Measurements from ENCODE around the gene ZNF385A.

ZNF385A gene

DNA sequence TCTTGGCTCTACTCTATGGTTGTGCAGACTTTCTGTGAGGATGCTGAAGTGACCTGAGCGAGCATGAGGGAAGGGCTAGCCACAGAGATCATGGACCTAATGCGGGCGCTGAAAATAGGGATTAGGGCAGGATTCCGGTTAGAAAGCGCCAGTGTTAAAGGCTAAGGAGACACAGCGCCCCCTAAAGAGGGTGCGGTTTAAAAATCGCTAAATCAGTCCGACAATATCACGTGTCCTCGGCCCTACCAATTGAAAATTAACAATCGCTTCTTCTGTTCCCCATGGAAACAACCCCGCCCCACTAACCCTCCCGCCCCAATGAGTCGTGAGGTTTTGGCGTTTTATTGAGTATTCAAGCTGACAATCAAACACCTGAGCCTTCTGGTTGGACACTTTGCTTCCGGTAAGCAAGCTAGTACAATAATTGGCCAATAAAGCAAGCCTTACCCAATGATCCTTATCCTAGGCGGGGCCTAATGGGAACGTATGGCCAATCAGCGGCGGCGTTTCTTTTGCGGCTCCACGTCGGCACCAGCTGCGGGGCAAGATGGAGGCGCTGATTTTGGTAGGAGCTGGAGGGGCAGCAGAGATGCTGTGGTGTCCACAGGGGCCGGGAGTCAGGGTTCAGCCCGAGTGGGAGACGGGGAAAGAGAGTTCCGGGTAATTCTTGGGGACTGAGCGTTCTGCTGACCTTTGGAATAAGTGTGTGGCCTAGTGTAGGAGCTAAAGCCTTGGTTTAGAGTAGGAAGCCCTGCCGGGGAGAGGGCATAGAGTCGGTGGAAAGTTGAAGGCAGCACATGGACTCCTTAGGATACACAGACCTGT, 59.7 kb downstream of the ZNF385A start, which contains the start of gene COPZ1 (continued):
- TF ChIP-seq KLF17 (tag by site-specific recombination; IDR thresholded peaks at IDR 0.05): peak; percentile 74; the same call in 1 of the 2 replicates
- TF ChIP-seq YY2 (tag by site-specific recombination; IDR thresholded peaks at IDR 0.05): peak; percentile 77
- no peak; the same call in 1 of the 2 replicates for TF ChIP-seq WT1 (tag by site-specific recombination; IDR thresholded peaks at IDR 0.05)
- no peak for TF ChIP-seq EGR2 (tag by site-specific recombination; IDR thresholded peaks at IDR 0.05; ENCODE audit: low read depth)
- no peak for TF ChIP-seq ZNF140 (tag by site-specific recombination; IDR thresholded peaks at IDR 0.05)
- no peak for TF ChIP-seq GFI1B (tag by site-specific recombination; IDR thresholded peaks at IDR 0.05)
- no peak for TF ChIP-seq ZNF214 (tag by site-specific recombination; IDR thresholded peaks at IDR 0.05; ENCODE audit: borderline replicate concordance)
- TF ChIP-seq KLF16 (tag by site-specific recombination; IDR thresholded peaks at IDR 0.05): peak; percentile 70
- no peak for TF ChIP-seq ZNF521 (tag by site-specific recombination; IDR thresholded peaks at IDR 0.05)
- TF ChIP-seq, protein P1, sequence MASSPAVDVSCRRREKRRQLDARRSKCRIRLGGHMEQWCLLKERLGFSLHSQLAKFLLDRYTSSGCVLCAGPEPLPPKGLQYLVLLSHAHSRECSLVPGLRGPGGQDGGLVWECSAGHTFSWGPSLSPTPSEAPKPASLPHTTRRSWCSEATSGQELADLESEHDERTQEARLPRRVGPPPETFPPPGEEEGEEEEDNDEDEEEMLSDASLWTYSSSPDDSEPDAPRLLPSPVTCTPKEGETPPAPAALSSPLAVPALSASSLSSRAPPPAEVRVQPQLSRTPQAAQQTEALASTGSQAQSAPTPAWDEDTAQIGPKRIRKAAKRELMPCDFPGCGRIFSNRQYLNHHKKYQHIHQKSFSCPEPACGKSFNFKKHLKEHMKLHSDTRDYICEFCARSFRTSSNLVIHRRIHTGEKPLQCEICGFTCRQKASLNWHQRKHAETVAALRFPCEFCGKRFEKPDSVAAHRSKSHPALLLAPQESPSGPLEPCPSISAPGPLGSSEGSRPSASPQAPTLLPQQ (tag by site-specific recombination; IDR thresholded peaks at IDR 0.05): peak; percentile 18; the same call in 1 of the 2 replicates
- TF ChIP-seq ZNF544 (tag by site-specific recombination; IDR thresholded peaks at IDR 0.05): no peak
- TF ChIP-seq IKZF3 (tag by site-specific recombination; IDR thresholded peaks at IDR 0.05): peak; percentile 74; the same call in 1 of the 2 replicates
- no peak for TF ChIP-seq ZNF302 (tag by site-specific recombination; IDR thresholded peaks at IDR 0.05; ENCODE audit: low read depth)
- no peak for TF ChIP-seq ZNF548 (tag by site-specific recombination; IDR thresholded peaks at IDR 0.05)
- TF ChIP-seq ZNF366 (tag by site-specific recombination; conservative IDR thresholded peaks at IDR 0.05): peak; percentile 51; the same call in 1 of the 2 replicates
- no peak for TF ChIP-seq ZNF114 (tag by site-specific recombination; IDR thresholded peaks at IDR 0.05)
- no peak for TF ChIP-seq PRDM1 (tag by site-specific recombination; IDR thresholded peaks at IDR 0.05)
- no peak for TF ChIP-seq ZNF416 (tag by site-specific recombination; IDR thresholded peaks at IDR 0.05)
- TF ChIP-seq ZSCAN16 (tag by site-specific recombination; IDR thresholded peaks at IDR 0.05): no peak
- TF ChIP-seq MZF1 (tag by site-specific recombination; IDR thresholded peaks at IDR 0.05; ENCODE audit: borderline replicate concordance): peak; percentile 92
- no peak for TF ChIP-seq ZNF518A (tag by site-specific recombination; conservative IDR thresholded peaks at IDR 0.05; ENCODE audit: low read depth)
- peak; percentile 17; the same call in 1 of the 2 replicates for TF ChIP-seq ZBTB17 (tag by site-specific recombination; IDR thresholded peaks at IDR 0.05)
- TF ChIP-seq ELK4 (IDR thresholded peaks at IDR 0.05; ENCODE audit: borderline replicate concordance, low read depth, low read length): no peak
- TF ChIP-seq ZNF391 (tag by site-specific recombination; IDR thresholded peaks at IDR 0.05; ENCODE audit: borderline replicate concordance, low read depth): peak; percentile 38; the same call in 1 of the 2 replicates
- TF ChIP-seq RBAK (tag by site-specific recombination; IDR thresholded peaks at IDR 0.05): no peak
- TF ChIP-seq ZNF707 (tag by site-specific recombination; IDR thresholded peaks at IDR 0.05): no peak
- TF ChIP-seq ZNF501 (tag by site-specific recombination; IDR thresholded peaks at IDR 0.05): no peak; the same call in 1 of the 2 replicates
- no peak for TF ChIP-seq ZNF202 (tag by site-specific recombination; IDR thresholded peaks at IDR 0.05; ENCODE audit: borderline replicate concordance)
- no peak for TF ChIP-seq ZNF112 (tag by site-specific recombination; IDR thresholded peaks at IDR 0.05)
- peak; percentile 87 for TF ChIP-seq ZXDB (tag by site-specific recombination; IDR thresholded peaks at IDR 0.05)
- TF ChIP-seq FEZF1 (tag by site-specific recombination; IDR thresholded peaks at IDR 0.05): no peak
